ENCODE measurements around the gene DAP.
"Not testable (repeated sequence)": the region's sequence is repeated elsewhere in the genome, so short reads cannot be mapped to it uniquely, and the experiment has no call there.

Gene DAP

GRCh38 chr5:10675177-10675700, 85.8 kb downstream of the DAP start:
- in situ Hi-C loops (cut with HindIII; ENCODE audit: low sequenced_read_pairs), result no loop called here

- in situ Hi-C loops (cut with HindIII; ENCODE audit: low sequenced_read_pairs), result no loop called here
Measured at GRCh38 chr5:10674582-10674981, 86.5 kb downstream of the DAP start.

DNA sequence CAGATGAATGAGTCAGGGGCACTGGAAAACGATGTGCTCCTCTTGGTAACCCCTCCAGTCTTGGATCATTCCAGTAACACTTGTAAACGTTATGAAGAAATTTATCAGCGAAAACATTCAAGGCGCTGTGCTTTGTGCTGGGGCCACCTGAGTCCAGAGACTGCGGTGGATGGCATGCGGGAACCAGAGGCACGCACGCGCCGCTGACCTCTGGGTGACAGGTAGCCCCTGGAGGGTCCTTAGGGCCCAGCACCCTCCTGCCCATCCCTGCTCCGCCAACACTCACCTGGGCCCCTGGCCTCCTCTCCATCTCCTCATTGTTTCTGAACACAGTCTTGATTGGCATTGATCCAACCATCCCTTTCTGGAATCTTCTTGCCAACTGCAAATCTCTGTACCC, 86.9 kb downstream of the DAP start:
- in situ Hi-C loops (cut with HindIII; ENCODE audit: low sequenced_read_pairs), result no loop called here

- in situ Hi-C loops (cut with HindIII; ENCODE audit: low sequenced_read_pairs), result no loop called here
Measured at GRCh38 chr5:10673407-10673806, 87.6 kb downstream of the DAP start.

DNA sequence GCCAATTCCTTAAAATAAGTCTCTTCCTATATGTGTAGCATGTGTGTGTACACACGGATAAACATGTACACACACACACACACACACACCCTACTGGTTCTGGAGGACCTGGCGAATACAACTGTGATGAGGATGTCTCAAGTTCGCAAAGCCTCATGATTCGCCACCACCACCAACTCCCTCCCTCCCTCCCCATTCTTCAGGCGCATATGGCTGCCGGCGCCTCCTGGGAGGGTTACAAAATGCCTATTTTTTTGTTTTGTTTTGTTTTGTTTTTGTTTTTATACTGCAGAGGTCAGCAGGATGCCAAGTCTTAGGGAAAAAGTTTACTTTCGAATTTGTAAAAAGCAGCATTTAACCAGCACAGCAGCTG, 88.0 kb downstream of the DAP start:
- in situ Hi-C loops (cut with HindIII; ENCODE audit: low sequenced_read_pairs), result no loop called here

DNA sequence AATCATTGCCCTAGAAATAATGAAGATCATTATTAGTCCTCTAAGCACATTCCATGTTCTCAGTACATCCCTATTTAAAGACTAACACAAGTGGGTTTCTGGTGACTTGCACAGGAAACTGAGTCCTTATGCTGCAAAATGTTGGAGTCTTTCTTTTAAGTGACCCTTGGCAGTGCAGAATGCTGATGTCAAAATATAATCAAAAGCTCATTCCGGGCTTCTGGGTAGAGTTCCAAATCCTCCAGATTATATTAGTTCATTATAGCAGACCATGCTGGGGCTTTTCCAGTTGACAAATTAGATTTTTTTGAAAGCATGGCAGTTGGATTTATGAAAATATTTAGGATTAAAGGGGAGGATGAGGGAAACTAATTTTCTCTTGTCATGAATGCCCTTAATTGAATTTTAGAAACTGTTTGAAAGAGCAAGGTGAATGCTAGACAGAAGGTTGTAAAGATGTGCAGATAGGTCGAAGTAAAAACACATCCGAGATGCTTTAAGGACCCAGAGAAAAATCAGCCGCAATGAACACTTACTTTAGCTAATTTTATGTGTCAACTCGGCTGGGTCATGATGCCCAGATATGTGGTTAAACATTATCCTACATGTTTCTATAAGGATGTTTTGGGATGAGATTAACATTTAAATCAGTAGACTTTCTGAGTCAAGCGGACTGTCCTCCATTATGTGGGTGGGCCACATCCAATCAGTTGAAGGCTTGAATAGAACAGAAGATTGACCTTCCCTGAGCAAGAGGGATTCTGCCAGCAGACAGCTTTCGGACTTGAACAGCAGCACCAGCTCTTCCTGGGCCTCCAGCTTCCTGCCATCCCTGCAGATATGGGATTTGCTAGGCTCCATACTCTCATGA, 88.7 kb downstream of the DAP start:
- in situ Hi-C loops (cut with HindIII; ENCODE audit: low sequenced_read_pairs), result no loop called here

DNA sequence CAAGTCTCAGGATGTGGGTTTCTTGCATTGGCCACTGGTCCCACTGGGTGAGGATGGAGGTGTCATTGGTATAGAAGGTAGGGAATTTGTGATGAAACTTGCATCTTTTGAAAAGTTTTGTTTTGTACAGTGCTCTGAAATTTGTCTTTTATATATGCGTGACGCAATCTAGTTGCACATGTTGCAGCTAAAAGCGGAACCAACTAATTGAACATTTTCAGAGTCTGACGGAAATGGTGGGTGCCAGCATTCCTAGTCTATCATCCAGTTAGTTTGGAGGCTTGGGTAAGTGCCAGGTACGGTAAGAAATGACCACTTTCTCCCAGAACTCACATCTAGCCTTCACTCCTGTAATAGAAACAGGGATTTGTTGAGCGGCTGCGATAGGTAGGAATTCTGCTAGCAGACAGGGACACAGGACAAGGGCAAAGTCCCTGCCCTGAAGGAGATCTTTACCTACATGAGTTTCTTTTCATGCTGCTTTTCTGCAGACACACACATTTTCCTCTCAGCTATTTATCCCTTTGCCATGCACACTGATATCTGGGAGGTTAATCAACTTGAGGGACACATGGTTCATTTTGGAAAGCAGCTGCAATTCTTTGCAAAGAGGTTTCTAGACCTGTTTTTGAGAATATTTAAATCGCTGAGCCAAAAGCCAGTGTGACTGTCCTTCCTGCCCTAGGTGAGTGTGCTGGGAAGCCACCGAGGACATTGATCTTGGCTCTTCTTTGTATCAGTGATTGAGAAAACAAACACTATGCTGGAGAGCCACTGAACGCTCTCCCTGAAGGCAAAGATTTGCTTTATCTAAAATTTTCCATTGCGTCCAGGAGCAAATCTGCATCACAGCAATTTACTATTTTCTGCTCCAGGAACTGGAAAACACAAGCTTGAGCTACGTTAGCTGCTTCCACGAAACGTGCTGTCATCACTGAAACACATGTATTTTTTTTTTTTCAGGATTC, 89.7 kb downstream of the DAP start:
- in situ Hi-C loops (cut with HindIII; ENCODE audit: low sequenced_read_pairs), result no loop called here

GRCh38 chr5:10669983-10670382, 91.1 kb downstream of the DAP start:
- in situ Hi-C loops (cut with HindIII; ENCODE audit: low sequenced_read_pairs), result no loop called here

GRCh38 chr5:10668697-10669096, 92.3 kb downstream of the DAP start:
- in situ Hi-C loops (cut with HindIII; ENCODE audit: low sequenced_read_pairs), result no loop called here

DNA sequence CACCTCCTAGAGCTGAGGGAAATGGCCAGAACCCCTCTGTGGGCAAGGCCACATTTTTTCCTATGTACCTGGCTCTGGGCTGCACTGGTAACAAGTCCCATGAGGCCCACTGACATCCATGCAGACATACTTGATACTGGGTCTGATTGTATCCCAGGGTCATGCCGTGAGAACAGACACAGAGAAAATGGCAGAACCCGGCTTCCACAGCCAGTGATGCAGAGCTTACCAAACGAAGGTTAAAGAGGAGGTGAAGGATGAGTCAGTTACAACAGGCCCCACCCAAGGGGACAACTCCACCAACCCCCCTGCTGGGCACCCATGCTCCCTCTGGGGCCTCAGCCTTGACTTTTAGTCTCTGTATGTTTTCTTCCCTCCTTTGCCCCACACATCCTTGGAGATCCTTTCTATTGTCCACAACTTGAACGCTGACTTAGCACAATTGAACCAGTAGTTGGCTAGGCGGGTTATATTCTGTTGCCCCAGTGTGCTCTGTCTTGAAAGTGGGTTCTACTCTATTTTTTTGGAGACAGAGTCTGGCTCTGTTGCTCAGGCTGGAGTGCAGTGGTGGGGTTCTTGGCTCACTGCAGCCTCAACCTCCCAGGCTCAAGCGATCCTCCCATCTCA, 93.5 kb downstream of the DAP start:
- in situ Hi-C loops (cut with HindIII; ENCODE audit: low sequenced_read_pairs), result no loop called here

- in situ Hi-C loops (cut with HindIII; ENCODE audit: low sequenced_read_pairs), result no loop called here
Measured at GRCh38 chr5:10666531-10667299, 94.3 kb downstream of the DAP start.

DNA sequence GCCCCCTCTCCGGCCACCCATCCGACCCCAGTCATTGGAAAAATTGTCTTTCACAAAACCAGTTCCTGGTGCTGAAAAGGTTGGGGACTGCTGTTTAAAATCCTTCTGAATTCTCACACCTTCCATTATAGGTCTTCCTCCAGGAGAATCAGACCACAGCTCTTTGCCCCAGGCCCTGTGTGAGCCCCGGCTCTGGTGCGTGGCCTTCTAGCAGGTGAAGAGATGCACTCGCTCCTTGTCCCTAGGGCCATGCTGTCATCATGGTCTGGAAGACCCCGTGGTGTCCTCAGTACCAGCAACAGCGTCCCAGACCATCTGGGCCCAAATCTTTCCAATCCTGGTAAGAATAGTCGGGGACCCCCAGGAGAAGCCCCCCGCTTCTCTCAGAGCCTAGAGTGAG, 95.2 kb downstream of the DAP start:
- in situ Hi-C loops (cut with HindIII; ENCODE audit: low sequenced_read_pairs), result no loop called here

GRCh38 chr5:10664180-10664769, 96.8 kb downstream of the DAP start:
- in situ Hi-C loops (cut with HindIII; ENCODE audit: low sequenced_read_pairs), result not testable (repeated sequence)

DNA sequence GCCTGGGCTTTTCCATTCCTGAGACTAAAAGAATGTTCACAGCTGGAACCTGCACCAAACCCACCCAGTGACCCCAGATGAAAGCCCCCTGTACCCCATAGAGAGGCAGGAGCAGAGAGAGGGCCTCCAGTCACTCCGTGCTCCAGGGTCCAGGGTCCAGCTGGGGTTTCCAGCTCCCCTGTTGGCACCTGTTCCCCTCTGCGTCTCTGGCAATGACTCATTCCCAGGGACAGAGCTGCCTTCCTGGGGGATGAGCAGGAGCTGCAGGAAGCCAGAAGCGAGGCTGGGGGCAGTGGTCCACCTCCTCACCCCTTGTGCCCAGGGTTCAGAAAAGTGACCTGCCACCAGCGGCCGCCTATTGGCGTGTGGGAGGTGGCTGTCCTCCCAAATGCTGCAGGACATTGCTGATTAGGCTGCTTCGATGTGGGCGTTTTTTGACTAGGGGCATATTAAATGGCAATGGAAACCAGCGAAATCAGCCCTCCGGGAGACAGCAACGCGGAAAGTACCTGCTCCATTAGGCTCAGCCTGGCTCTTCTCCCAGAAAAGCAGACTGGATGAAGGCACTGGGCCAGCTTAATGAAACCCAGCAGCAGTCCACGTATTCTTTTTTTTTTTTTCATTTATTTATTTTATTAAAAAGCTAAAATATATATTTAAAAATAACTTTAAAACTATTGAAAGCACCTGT, 97.4 kb downstream of the DAP start:
- in situ Hi-C loops (cut with HindIII; ENCODE audit: low sequenced_read_pairs), result no loop called here

GRCh38 chr5:10662661-10663488, 98.2 kb downstream of the DAP start:
- in situ Hi-C loops (cut with HindIII; ENCODE audit: low sequenced_read_pairs), result no loop called here

DNA sequence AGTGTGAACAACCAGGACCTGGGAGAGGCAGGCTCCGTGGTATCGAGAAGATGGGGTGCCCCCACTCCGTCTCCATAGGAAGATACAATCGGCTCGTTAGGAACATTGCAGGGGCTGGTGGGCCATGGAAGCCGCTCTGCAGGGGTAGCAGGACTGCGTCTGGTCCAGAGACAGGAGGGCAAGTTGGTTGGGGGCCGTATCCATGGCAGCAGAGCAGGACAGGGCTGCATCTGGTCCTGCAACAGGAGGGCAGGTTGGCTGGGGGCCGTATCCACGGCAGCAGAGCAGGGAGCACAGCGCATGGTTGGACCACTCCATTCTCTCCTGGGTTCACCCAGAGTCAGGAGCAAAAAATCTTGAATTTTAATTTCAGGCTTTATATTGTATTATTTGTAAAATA, 99.0 kb downstream of the DAP start:
- in situ Hi-C loops (cut with HindIII; ENCODE audit: low sequenced_read_pairs), result no loop called here

DNA sequence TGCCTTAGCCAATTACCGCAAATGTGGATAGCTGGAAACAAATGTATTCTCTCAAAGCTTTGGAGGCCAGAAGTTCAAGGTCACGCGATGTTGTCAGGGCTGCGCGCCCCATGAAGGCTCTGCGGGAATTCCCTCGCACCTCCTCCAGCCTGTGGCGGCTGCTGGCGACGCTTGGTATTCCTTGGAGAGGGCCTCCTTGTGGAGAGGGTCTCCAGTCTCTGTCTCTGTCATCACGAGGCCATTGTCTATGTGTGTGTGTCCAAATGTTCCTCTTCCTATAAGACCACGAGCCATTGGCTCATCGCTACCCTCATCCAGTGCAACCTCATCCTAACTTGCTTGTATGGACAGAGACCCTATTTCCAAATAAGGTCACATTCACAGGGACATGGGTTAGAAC, 99.6 kb downstream of the DAP start:
- in situ Hi-C loops (cut with HindIII; ENCODE audit: low sequenced_read_pairs), result no loop called here

GRCh38 chr5:10660720-10661387, 100.2 kb downstream of the DAP start:
- in situ Hi-C loops (cut with HindIII; ENCODE audit: low sequenced_read_pairs), result no loop called here
